ENCODE data around the gene PA2G4.
"Not testable (repeated sequence)": the region's sequence is repeated elsewhere in the genome, so short reads cannot be mapped to it uniquely, and the experiment has no call there.

The PA2G4 gene
- 93.8 to 282 reads per million in 2 experiments for total RNA-seq

DNA sequence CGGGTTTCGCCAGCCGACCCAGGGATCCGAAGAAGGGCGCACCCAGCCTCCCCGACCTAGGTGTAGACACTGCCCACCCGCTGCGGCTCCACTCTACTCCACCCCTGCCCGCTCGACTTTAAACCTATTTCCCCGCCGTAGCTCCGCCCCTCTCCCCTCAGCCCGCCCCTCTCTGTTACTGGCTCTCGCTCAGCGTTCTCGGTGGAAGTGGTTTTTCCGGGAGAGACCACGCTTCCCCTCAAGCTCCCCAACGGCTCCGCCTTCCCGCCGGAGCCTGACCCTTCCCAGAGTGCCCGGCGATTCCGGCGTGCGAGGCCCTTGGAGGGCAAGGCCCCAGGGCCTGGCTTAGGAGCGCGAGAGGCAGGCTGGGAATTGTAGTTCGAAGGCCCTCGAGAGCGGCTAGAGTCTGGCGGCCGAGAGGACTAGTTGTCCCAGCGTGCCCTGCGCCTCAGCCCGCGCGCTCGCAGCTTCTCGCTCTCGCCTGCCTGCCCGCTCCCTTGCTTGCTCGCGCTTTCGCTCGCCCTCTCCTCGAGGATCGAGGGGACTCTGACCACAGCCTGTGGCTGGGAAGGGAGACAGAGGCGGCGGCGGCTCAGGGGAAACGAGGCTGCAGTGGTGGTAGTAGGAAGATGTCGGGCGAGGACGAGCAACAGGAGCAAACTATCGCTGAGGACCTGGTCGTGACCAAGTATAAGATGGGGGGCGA, at the start of gene PA2G4:
TSS of gene PA2G4 (plus strand) at position 451 of the 706 bp plus-strand sequence. CDS start at position 630, 179 bp downstream.
- peak; percentile 86 for DNase-seq (ENCODE audit: low read depth)

DNA sequence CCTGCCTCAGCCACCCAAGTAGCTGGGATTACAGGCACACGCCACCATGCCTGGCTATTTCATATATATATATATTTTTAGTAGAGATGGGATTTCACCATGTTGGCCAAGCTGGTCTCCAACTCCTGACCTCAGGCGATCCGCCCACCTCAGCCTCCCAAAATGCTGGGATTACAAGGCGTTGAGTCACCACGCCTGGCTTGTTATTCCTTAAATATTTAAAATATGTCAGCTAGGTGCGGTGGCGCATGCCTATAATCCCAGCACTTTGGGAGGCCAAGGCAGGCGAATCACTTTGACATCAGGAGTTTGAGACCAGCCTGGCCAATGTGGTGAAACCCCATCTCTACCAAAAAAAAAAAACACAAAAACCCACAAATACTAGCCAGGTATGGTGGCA, 44.4 kb upstream of the PA2G4 start:
- not testable (repeated sequence) for DNase-seq (ENCODE audit: low read depth)

DNA sequence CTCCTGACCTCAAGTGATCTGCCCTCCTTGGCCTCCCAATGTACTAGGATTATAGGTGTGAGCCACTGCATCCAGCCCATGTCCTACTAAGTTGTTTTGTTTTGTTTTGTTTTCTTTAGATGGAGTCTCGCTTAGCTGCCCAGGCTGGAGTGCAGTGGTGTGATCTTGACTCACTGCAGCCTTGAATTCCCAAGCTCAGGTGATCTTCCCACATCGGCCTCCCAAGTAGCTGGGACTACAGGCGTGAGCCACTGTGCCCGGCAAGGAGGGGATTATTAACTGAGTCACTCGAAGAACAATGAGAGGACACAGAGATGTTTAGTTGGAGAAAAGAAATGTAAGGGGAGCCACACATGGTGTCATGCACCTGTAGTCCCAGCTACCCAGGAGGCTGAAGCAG, 42.4 kb upstream of the PA2G4 start:
- DNase-seq (ENCODE audit: low read depth), result no peak

DNA sequence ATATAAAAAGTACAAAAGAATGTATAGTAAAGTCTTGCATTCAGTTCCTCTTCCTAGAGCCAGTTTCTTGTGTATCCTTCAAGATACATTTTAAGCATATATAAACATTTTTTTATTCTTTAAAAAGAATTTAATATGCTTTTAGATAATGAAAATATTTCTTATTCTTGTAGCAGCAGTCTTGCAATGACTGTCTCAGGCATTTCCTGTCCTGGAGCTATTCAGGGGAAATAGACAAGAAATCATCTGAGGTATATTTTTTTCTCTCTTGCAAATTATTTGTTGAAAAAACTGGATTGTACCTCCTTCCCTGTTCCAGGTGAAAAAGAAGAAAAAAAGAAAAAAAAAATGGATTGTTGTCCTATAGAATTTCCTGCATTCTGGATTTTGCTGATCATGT, 41.4 kb upstream of the PA2G4 start:
- no peak for DNase-seq (ENCODE audit: low read depth)

DNA sequence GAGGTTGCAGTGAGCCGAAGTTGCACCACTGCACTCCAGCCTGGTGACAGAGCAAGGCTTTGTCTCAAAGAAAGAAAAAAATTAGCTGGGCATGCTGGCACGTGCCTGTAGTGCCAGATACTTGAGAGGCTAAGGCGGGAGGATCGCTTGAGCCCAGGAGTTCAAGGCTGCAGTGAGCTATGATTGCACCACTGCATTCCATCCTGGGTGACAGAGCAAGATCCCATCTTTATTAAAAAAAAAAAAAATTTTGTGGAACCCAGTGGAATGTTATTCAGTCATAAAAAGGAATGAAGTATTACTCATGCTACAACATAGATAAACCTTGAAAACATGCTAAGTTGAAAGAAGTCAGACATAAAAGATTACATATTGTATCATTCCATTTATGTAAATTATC, 32.7 kb upstream of the PA2G4 start:
- DNase-seq (ENCODE audit: low read depth), result no peak

DNA sequence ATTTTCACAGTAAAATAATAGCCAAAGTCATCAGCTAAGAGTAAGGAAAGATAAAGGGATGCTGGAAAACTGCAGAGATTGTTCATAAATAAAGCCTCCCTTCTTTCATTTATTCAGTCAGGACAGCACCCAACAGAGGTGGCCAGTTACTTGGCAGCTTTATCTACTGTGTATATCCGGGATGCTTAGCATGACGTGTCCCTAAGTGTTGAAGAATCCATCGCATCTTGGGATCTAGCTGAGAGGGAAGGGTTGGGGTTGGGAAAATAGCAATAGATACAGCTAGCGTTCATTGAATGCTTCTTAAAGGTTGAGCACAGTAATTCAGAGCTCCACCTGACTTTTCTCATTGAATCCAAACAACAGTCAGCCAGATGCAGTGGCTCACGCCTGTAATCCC, 30.0 kb upstream of the PA2G4 start:
- no peak for DNase-seq (ENCODE audit: low read depth)

DNA sequence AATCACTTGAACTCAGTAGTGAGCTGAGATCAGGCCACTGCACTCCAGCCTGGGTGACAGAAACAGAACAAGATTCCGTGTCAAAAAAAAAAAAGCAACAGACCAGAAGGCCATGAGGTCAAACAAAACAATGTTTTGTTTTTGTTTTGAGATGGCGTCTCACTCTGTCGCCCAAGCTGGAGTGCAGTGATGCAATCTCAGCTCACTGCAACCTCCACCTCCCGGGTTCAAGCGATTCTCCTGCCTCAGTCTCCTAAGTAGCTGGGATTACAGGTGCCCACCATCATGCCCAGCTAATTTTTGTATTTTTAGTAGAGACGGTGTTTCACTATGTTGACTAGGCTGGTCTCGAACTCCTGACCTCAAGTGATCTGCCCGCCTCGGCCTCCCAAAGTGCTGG, 26.4 kb upstream of the PA2G4 start:
- DNase-seq (ENCODE audit: low read depth), result not testable (repeated sequence)

DNA sequence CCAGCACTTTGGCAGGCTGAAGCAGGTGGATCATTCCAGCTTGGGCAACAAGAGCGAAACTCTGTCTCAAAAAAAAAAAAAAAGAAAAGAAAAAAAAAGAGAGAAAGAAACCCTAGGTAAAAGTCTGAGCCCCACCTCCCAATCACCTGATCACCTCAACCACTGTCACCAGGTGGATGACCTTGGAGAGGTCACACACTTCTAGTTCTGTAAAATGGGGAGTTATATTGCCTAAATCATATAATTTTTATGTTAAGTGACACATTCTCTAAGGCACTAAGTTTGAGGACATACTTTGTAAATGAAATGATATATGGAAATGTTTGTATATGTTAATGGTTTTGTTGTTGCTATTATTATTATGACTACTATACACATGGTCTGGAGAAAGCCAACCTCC, 25.9 kb upstream of the PA2G4 start:
- DNase-seq (ENCODE audit: low read depth), result no peak

DNA sequence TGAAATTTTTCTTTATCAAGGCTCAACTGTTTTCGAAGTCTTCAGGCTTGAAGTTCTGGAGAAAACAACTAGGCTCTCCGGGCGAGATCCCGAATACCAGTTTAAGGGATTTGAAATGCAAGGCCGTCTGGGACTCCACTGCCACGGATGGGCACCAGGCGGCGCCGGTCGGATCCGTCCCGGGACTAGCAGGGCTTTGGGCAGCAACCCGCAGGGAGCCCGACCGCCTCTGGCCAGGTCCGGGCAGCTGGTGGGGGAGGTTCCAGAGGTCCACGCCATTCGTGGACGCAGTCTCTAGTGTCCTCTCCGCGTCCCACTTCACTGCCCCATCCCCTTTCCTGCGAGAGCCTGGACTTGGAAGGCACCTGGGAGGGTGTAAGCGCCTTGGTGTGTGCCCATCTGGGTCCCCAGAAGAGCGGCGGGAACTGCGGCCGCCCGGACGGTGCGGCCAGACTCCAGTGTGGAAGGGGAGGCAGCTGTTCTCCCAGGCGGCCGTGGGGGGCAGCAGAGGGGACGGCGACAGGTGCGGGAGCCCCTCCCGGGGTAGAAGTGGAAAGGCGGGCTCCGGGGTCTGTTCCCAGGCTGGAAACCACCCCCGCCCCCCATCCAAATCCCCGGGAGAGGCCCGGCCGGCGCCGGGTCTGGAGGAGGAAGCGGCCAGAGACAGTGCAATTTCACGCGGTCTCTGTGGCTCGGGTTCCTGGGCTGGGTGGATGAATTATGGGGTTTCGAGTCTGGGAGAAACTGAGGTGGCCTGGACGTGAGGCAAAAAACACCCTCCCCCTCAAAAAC, 25.2 kb upstream of the PA2G4 start:
- peak; percentile 30 for DNase-seq (ENCODE audit: low read depth)

DNA sequence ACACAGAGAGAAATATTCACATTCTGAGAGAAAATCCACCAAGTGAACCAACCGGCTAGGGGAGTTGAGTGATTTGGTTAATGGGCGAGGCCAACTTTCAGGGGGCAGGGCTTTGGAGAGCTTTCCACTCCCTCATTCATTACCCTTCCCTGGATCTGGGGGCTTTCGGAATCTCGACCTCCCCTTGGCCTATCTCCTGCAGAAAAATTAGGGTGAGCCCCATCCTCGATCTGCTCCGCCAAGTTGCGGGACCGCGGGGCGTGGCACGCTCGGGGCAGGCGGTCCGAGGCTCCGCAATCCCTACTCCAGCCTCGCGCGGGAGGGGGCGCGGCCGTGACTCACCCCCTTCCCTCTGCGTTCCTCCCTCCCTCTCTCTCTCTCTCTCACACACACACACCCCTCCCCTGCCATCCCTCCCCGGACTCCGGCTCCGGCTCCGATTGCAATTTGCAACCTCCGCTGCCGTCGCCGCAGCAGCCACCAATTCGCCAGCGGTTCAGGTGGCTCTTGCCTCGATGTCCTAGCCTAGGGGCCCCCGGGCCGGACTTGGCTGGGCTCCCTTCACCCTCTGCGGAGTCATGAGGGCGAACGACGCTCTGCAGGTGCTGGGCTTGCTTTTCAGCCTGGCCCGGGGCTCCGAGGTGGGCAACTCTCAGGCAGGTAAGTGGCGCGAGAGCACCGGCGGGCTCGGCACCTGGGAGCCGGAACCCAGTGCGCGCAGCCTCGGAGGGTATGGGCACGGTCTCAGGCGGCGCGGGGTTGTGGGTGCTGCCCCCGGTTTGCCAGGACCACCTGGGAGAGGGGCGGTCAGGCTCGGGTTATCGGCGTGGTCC, 24.4 kb upstream of the PA2G4 start, which contains the start of gene ERBB3:
TSS of gene ERBB3 (plus strand) at position 443 of the 833 bp plus-strand sequence. CDS start at position 579, 136 bp downstream.
- DNase-seq (ENCODE audit: low read depth), result peak; percentile 43

DNA sequence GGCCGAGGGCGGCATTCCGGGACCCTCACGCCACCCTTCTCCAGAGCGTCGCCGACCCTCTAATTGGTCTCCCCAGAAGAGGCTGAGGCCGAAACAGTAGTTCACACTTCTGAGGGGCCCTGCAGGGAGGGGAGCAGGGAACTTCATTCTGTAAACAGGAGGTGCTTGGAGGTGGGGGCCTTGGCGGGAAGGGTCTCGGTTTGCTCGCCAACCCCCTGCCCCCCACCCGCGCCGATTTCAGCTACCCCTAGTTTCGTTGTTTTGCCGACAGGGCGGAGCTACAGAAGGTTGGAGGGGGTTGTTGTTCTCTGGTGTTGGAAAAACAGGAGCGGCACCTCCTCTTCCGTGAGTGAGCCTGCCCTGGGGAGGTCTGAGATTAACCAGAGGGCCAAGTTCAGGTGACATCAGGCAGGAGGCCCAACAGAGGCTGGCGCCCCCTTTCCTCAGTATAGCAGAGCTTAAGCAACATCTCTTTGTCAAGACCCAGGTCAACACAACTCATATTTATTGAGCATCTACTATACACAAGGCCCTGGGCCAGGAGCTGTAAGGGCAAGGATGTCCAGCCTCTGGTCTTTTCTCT, 23.7 kb upstream of the PA2G4 start:
- DNase-seq (ENCODE audit: low read depth), result no peak

DNA sequence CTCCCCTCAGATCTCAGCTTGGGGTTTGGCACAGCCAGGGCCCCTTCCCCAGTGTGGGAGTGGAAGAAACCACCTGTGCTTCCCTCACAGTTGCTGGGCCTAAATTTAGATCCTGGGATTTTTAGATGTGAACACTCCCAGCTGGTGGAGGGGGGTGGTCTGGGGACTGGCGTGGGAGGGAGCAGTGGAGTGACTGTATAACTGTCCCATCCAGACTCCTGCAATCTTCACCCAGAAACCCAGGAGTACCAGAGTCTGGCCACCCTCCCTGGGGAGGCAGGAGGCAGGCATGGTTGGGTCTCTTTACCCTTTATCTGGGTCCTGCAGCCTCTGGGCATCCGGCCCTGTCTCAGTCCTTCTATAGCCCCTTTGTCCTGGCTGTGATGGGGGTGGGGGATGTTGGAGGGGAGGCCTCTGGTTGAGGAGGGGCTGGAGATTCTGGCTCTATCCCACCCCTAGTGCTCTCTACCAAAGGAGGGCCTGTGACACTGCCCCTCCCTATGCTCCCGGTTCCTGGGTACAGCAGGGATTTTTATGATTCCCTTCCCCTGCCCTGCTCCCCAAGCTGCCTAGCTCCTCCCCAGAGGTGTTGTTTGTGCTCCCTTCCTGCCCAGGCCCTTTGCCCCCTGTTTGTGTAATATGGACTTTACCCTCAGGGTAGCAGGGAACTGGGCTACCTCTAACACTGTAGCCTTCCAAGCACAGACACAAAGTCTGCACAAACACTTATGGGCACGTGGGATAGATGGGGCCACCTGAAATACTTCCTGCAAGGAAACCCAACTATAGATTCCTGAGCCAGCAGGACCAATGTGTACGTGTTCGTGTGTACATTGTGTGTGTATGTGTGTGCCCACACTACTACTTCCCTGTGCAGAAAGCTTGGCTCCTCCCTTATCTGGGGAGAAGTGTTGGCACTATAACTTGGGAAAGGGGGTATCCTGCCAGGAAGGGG, 22.7 kb upstream of the PA2G4 start:
- DNase-seq (ENCODE audit: low read depth), result no peak

DNA sequence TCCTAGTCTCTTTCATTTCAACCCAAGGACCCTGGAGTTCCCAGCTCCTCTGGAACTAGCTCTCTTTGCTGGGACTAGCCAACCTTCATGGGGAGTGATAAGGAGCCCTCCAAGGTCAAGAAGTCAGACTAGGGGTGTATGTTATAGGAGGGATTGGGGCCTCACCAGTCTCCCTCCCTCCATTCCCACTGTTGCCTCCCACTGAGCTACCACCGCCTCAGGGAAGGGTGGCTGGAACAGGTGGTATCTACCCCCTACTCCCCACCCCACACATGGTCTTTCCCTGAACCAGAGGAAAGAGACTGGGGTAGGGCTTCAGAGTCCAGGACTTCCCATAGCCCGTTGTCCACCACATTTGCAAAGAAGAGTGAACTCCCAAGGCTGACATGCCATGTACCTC, 22.0 kb upstream of the PA2G4 start:
- no peak for DNase-seq (ENCODE audit: low read depth)

DNA sequence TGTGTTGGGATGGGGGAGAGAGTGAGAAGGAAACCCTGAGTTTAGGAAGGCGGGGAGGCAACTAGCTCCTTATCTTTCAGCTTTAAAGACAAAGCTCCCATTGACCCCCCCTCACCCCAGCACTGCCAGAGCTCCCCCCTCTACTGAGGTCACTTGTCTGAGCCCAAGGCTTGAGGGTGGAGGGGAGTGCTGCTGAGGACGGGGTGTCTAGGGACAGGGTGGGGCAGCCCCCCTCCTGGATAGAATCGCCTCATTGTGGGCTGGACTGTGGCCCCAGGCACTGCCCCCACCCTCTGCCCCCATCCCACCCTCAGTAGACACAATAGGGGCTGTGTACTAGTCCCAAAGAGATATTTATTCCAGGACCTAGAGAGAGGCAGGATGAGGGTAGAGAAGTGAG, 21.4 kb upstream of the PA2G4 start:
- no peak for DNase-seq (ENCODE audit: low read depth)

DNA sequence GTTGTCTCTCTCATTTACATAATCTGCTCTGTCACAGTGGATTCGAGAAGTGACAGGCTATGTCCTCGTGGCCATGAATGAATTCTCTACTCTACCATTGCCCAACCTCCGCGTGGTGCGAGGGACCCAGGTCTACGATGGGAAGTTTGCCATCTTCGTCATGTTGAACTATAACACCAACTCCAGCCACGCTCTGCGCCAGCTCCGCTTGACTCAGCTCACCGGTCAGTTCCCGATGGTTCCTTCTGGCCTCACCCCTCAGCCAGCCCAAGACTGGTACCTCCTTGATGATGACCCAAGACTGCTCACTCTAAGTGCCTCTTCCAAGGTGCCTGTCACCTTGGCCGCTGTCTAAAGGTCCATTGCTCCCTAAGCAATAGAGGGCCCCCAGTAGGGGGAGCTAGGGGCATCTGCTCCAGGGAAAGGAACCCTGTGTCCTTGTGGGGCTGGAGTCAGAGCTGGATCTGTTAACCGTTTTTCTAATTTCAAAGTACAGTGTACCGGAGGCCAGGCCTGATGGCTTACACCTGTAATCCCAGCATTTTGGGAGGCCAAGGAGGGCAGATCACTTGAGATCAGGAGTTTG, 19.3 kb upstream of the PA2G4 start:
- no peak for DNase-seq (ENCODE audit: low read depth)

DNA sequence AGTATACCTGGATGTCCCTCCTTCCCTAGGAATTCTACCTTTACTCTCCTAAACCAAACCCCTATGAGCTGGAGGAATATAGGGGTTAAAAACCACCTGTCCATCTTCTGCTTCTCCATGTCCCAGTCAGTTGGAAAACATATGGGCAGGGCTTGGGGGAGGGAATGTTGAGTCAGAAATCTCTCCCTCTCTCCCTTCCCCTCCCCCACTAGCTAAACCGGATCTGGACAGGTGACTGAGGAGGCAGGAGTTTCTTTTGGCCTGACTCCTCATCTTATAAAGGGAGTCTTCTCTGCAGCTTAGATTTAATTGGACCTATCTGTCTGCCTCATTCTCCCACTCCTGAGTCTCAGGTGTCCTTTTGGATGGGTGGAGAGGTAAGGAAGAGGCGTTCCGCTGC, 18.3 kb upstream of the PA2G4 start:
- no peak for DNase-seq (ENCODE audit: low read depth)

DNA sequence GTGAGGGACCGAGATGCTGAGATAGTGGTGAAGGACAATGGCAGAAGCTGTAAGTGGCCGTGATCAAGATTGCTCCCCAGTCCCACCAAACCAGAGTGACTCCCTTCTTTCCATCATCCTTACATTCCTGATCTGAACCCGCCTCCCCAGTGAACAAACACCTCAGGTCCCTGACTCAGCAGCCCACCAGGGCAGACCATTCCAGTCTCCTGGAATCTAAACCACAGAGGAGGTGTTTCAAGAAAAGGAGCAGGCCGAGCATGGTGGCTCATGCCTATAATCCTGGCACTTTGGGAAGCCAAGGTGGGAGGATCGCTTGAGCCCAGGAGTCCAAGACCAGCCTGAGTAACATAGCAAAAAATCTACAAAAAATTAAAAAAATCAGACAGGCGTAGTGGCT, 17.8 kb upstream of the PA2G4 start:
- no peak for DNase-seq (ENCODE audit: low read depth)

DNA sequence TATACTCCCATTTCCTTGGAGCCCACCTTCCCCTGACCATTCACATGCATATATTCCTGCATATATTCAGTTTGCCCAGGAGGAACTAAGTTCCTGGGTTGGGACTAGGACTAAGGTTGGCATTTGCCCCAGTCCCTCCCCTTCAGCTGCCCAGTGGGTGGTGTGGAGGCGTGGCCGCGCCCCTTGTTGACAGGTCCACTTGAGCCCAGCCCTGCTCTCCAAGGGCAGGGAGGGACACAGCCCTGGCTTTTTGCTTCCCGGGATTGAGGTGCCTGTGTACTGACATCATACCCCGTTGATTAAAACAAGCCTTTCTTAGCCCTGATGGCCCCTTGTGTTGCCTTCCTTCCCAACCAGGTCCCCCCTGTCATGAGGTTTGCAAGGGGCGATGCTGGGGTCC, 17.1 kb upstream of the PA2G4 start:
- no peak for DNase-seq (ENCODE audit: low read depth)

DNA sequence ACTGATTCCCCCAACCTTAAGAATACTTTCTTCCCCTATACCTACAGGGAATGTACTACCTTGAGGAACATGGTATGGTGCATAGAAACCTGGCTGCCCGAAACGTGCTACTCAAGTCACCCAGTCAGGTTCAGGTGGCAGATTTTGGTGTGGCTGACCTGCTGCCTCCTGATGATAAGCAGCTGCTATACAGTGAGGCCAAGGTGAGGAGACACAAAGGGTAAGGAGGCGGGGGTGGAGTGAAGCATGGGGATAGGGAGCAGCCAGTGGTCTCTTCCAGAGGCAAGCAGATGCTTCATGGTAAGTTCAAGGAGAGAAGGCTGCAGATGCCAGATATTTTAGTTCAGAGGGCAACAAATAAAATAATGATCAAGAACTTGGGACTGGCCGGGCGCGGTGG, 6.6 kb upstream of the PA2G4 start:
- DNase-seq (ENCODE audit: low read depth), result no peak

DNA sequence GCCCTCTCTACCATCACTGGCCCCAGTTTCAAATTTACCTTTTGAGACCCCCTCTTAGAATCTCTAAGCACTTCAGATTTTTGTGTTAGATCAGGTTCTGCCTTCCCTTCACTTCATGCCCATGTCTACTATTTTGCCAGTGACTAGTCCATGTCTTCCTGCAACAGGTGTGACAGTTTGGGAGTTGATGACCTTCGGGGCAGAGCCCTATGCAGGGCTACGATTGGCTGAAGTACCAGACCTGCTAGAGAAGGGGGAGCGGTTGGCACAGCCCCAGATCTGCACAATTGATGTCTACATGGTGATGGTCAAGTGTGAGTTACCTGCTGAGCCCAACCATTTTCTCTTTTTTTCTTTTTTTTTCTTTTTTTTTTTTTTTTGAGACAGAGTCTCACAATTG, 5.8 kb upstream of the PA2G4 start:
- DNase-seq (ENCODE audit: low read depth), result no peak

DNA sequence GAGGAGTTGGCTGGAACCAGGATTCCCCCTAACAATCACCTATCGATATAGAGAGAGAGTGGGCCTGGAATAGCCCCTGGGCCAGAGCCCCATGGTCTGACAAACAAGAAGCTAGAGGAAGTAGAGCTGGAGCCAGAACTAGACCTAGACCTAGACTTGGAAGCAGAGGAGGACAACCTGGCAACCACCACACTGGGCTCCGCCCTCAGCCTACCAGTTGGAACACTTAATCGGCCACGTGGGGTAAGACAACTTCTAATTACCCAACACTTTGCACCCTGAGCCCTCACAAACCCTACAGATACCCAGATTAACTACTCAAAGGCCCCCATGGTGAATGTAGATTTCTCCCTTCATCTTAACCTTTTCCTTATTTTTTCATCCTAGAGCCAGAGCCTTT, 4.6 kb upstream of the PA2G4 start:
- no peak for DNase-seq (ENCODE audit: low read depth)

Data from T follicular helper cell (primary cell).